ENCODE measurements around the gene CAPN5. TPM values are rescaled to one million over a fixed set of nuclear protein-coding genes. Genes with fewer than 3 reads are reported as not detected.

CAPN5 gene
- total RNA-seq, 1 experiment from 2014 or later: 17.3 TPM

- ChIA-PET POLR2A (no interaction called here), CTCF (no interaction called here)
- no peak overlapping the region for H3K27ac ChIP-seq (ENCODE audit: low read length)
- BruUV-seq (replicated peaks): no TSS peak
- in situ Hi-C loops (cut with HindIII; ENCODE audit: low pct_unique_long_range_greater_than_20kb, low sequenced_read_pairs): no loop called here
- DNase-seq (ENCODE audit: low read depth, low spot score): no peak
- H3K4me1 ChIP-seq (ENCODE audit: control insufficient read depth, insufficient read depth, low read length): no peaks in the 10 kb centered on the region
- TF ChIP-seq SIN3A (IDR thresholded peaks at IDR 0.05; ENCODE audit: borderline replicate concordance, insufficient read depth, low read depth, low read length): no peak
- TF ChIP-seq TCF7L2 (IDR thresholded peaks at IDR 0.05; ENCODE audit: low read depth, low read length): no peak
- TF ChIP-seq POLR2AphosphoS5 (IDR thresholded peaks at IDR 0.05; ENCODE audit: low read depth, low read length): no peak
- TF ChIP-seq CTCF (IDR thresholded peaks at IDR 0.05): no peak
- no peak for TF ChIP-seq REST (IDR thresholded peaks at IDR 0.05; ENCODE audit: insufficient read depth in 1 of 2, low read depth in 2 of 2, low read length in 1 of 2)
- ATAC-seq: no peak
- intact Hi-C loops (cut with micrococcal nuclease; ENCODE audit: unreplicated experiment): no loop called here
- no peaks in the 10 kb centered on the region for H3K36me3 ChIP-seq (ENCODE audit: control insufficient read depth, insufficient read depth, low read length)
- no peak overlapping the region for H3K4me3 ChIP-seq (ENCODE audit: low read depth in 2 of 2, low read length in 2 of 2)
- H3K27me3 ChIP-seq (ENCODE audit: control insufficient read depth, insufficient read depth, low read length): peaks cover 4% of the 10 kb centered on the region
- H3K9me3 ChIP-seq (ENCODE audit: control insufficient read depth, insufficient read depth, low read depth, low read length): no peaks in the 10 kb centered on the region
Observed at GRCh38 chr11:77163271-77163670, 96.5 kb downstream of the CAPN5 start.

- Histone ChIP-seq H3K27ac (ENCODE audit: low read length) (no peak overlapping the region), H3K27me3 (ENCODE audit: control insufficient read depth, insufficient read depth, low read length) (peaks cover 4% of the 10 kb centered on the region), H3K4me3 (ENCODE audit: low read depth in 2 of 2, low read length in 2 of 2) (no peak overlapping the region), H3K9me3 (ENCODE audit: control insufficient read depth, insufficient read depth, low read depth, low read length) (no peaks in the 10 kb centered on the region), H3K36me3 (ENCODE audit: control insufficient read depth, insufficient read depth, low read length) (no peaks in the 10 kb centered on the region), H3K4me1 (ENCODE audit: control insufficient read depth, insufficient read depth, low read length) (no peaks in the 10 kb centered on the region)
- ATAC-seq (no peak), DNase-seq (ENCODE audit: low read depth, low spot score) (no peak)
- TF ChIP-seq TCF7L2 (IDR thresholded peaks at IDR 0.05; ENCODE audit: low read depth, low read length): no peak
- TF ChIP-seq CTCF (IDR thresholded peaks at IDR 0.05): no peak
- TF ChIP-seq SIN3A (IDR thresholded peaks at IDR 0.05; ENCODE audit: borderline replicate concordance, insufficient read depth, low read depth, low read length): no peak
- no peak for TF ChIP-seq POLR2AphosphoS5 (IDR thresholded peaks at IDR 0.05; ENCODE audit: low read depth, low read length)
- no peak for TF ChIP-seq REST (IDR thresholded peaks at IDR 0.05; ENCODE audit: insufficient read depth in 1 of 2, low read depth in 2 of 2, low read length in 1 of 2)
- ChIA-PET POLR2A (no interaction called here), CTCF (interaction anchor here (1.7 kb wide), 1 partner anchor 38 kb away, joined by 4 read pairs; no protein-coding TSS in a partner anchor)
- intact Hi-C loops (cut with micrococcal nuclease; ENCODE audit: unreplicated experiment) (no loop called here), in situ Hi-C loops (cut with HindIII; ENCODE audit: low pct_unique_long_range_greater_than_20kb, low sequenced_read_pairs) (no loop called here)
- BruUV-seq (replicated peaks): no TSS peak
Observed at GRCh38 chr11:77165066-77165465, 98.3 kb downstream of the CAPN5 start.
